Measurements from ENCODE around the gene OR13C9.

OR13C9 gene

DNA sequence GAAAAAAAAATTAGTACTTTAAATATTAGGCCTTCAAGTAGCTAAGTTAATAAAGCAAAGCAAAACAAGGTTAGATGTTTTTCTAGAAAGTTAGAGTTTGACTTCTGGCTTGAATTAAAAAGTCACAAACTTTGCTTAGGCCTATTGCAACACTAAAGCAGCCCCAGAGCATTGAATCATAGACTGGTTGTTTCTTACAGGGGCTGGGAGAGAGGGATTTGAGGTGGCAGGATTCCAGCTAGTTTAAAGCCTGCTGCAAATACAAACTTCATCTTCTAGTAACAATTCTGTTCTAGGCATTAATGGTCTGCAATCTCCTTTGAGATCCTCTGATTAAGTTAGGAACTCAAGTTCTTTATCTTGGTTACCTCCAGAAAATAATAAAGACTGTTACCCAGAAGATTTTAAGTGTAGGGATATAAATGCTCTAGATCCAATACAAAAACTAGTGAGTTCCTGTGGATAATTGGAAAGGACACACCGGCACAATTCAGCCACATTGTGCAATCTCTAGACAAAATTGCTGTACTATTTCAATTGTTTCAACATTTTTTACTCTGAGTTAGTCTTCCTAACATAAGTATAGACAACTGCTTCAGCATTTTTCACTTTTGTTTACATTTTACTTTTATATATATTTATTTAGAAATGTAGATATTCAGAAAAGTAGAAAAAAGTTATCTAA lies 31.4 kb downstream of the OR13C9 start:
- Histone ChIP-seq H3K27me3 (no peaks in the 10 kb centered on the region), H3K36me3 (no peaks in the 10 kb centered on the region), H3K9me3 (no peaks in the 10 kb centered on the region), H3K4me1 (no peaks in the 10 kb centered on the region), H3K4me3 (ENCODE audit: low read depth, low read length) (no peak overlapping the region)
- TF ChIP-seq CTCF (IDR thresholded peaks at IDR 0.05; ENCODE audit: low read depth, low read length): no peak
- no peak for DNase-seq

DNA sequence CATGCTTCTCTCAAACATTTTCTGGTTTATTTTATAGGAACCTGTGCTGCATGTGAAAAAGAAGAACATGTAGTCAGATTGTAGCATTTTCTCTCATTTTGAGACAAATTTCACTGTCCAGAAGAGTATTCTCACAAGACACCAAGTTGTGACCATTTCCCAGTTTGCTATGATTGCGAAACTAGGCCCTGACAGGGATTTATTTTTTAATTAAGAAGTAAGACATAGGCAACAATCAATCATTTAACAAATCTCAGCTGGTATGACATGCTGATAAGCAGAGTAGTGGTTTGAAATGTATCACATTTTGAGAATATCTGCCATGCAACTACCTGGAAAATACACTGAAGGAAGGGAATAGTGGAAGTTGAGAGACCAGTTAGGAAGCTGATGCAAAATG lies 37.4 kb downstream of the OR13C9 start:
- no peaks in the 10 kb centered on the region for H3K36me3 ChIP-seq
- H3K4me3 ChIP-seq (ENCODE audit: low read depth, low read length): no peak overlapping the region
- H3K27me3 ChIP-seq: no peaks in the 10 kb centered on the region
- no peak for TF ChIP-seq CTCF (IDR thresholded peaks at IDR 0.05; ENCODE audit: low read depth, low read length)
- H3K9me3 ChIP-seq: no peaks in the 10 kb centered on the region
- H3K4me1 ChIP-seq: no peaks in the 10 kb centered on the region
- DNase-seq: no peak

DNA sequence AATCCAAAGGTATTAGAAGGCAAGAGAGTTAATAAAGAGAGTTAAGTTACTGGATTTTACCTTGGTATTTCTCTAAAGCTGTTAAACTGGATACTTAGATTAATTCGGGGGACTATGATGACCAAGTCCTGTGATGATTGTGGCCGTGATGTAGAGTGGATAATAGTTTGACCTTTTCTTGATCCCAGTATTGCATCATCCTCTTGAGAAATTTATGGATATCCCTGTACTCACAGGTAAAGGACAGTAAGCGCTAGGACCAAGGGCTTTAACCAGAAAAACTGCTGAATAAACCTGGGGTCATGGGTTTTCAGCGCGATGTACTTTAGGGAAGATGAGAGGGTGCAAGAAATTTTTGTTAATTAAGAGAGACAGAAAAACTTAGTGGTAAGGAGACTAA lies 40.7 kb downstream of the OR13C9 start:
- Histone ChIP-seq H3K36me3 (no peaks in the 10 kb centered on the region), H3K4me3 (ENCODE audit: low read depth, low read length) (no peak overlapping the region), H3K27me3 (no peaks in the 10 kb centered on the region), H3K9me3 (no peaks in the 10 kb centered on the region), H3K4me1 (no peaks in the 10 kb centered on the region)
- TF ChIP-seq CTCF (IDR thresholded peaks at IDR 0.05; ENCODE audit: low read depth, low read length): no peak
- no peak for DNase-seq

- Histone ChIP-seq H3K4me1 (no peaks in the 10 kb centered on the region), H3K4me3 (ENCODE audit: low read depth, low read length) (no peak overlapping the region), H3K27me3 (no peaks in the 10 kb centered on the region), H3K36me3 (no peaks in the 10 kb centered on the region), H3K9me3 (no peaks in the 10 kb centered on the region)
- no peak for DNase-seq
- TF ChIP-seq CTCF (IDR thresholded peaks at IDR 0.05; ENCODE audit: low read depth, low read length): no peak
These were observed 42.5 kb downstream of the OR13C9 start for GRCh38 chr9:104575456-104575855.

- no peaks in the 10 kb centered on the region for H3K4me1 ChIP-seq
- no peak overlapping the region for H3K4me3 ChIP-seq (ENCODE audit: low read depth, low read length)
- no peak for DNase-seq
- H3K27me3 ChIP-seq: no peaks in the 10 kb centered on the region
- TF ChIP-seq CTCF (IDR thresholded peaks at IDR 0.05; ENCODE audit: low read depth, low read length): no peak
- no peaks in the 10 kb centered on the region for H3K9me3 ChIP-seq
- no peaks in the 10 kb centered on the region for H3K36me3 ChIP-seq
These were observed 45.4 kb downstream of the OR13C9 start for GRCh38 chr9:104572612-104573011.

GRCh38 chr9:104568868-104569267 lies 49.1 kb downstream of the OR13C9 start, which contains the start of gene OR13C8:
Gene OR13C8, plus strand, starts transcription at chr9:104569168. Its CDS starts 0 bp downstream, at chr9:104569168.
- H3K27me3 ChIP-seq: no peaks in the 10 kb centered on the region
- no peaks in the 10 kb centered on the region for H3K9me3 ChIP-seq
- no peaks in the 10 kb centered on the region for H3K36me3 ChIP-seq
- TF ChIP-seq CTCF (IDR thresholded peaks at IDR 0.05; ENCODE audit: low read depth, low read length): no peak
- no peaks in the 10 kb centered on the region for H3K4me1 ChIP-seq
- no peak within 1 kb of the TSS for H3K4me3 ChIP-seq (ENCODE audit: low read depth, low read length)
- no peak for DNase-seq
